AG04449 (cell line): ENCODE measurements around the gene PCED1B.
"Not testable (repeated sequence)": the region's sequence is repeated elsewhere in the genome, so short reads cannot be mapped to it uniquely, and the experiment has no call there.

Experiments used
- CTCF ChIA-PET: fragments of 350-600 bp; formaldehyde crosslinking; extraction: SDS; loops from one replicate; lab custom pipeline; 2021; ENCODE audit warnings: antibody characterized with exemption; lab: Yijun Ruan, JAX
- POLR2A ChIA-PET: fragments of 400-600, 350-600 bp; formaldehyde crosslinking; extraction: SDS; loops from one replicate; lab custom pipeline; 2020; ENCODE audit warnings: antibody characterized with exemption, inconsistent platforms; lab: Yijun Ruan, JAX
- DNase-seq: peaks from one replicate; pipeline ENCODE4 v3.0.0-alpha.2; 2010; ENCODE audit warnings: low read depth, low spot score
- H3K4me3 ChIP-seq: 2 replicates; pipeline ENCODE4 v1.5.1; 2011; ENCODE audit warnings: low read depth, mild to moderate bottlenecking, control low read depth, low read length
- CTCF ChIP-seq: IDR thresholded peaks from one replicate; pipeline ENCODE4 v1.5.1; 2011; ENCODE audit warnings: mild to moderate bottlenecking, moderate library complexity, low read length, control low read depth, inconsistent platforms; ENCODE audit not compliant: insufficient read depth; ENCODE audit errors: missing control alignments

PCED1B gene

GRCh38 chr12:47112679-47113078 lies 33.3 kb downstream of the PCED1B start:
- no peak for TF ChIP-seq CTCF
- no peak for DNase-seq
- no peak overlapping the region for H3K4me3 ChIP-seq
- POLR2A ChIA-PET, result no interaction called here
- CTCF ChIA-PET, result interaction anchor here (2.0 kb wide), 1 partner anchor 87 kb away, joined by 4 read pairs; no protein-coding TSS in a partner anchor

DNA sequence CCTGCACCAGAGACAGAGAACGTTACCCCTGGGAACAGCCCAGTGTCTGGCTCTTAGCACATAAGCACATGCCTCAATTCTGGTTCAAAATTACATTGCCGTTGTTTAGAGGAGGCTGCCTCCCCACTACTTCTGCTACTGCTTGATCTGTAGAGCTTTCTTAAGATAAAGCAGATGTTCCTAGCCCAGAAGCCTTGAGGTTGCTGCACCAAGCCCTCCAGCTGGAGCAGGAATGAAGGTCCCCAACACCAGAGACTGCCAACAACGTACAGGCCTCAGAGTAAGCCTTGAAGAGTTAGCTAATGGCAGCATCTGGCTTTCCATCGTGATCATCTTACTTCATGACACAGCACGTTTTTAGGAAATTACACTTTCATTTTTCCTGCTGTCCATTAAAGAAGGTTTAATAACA lies 35.1 kb downstream of the PCED1B start:
- no peak overlapping the region for H3K4me3 ChIP-seq
- no peak for DNase-seq
- ChIA-PET POLR2A (no interaction called here), CTCF (interaction anchor here (0.6 kb wide), 1 partner anchor 12 kb away, joined by 3 read pairs; no protein-coding TSS in a partner anchor)
- TF ChIP-seq CTCF, result no peak

DNA sequence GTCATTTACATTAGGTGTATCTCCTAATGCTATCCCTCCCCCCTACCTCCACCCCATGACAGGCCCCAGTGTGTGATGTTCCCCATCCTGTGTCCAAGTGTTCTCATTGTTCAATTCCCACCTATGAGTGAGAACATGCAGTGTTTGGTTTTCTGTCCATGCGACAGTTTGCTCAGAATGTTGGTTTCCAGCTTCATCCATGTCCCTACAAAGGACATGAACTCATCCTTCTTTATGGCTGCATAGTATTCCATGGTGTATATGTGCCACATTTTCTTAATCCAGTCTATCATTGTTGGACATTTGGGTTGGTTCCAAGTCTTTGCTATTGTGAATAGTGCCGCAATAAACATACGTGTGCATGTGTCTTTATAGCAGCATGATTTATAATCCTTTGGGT lies 37.9 kb downstream of the PCED1B start:
- CTCF ChIA-PET, DNase-seq, POLR2A ChIA-PET, H3K4me3 ChIP-seq: not testable (repeated sequence)

DNA sequence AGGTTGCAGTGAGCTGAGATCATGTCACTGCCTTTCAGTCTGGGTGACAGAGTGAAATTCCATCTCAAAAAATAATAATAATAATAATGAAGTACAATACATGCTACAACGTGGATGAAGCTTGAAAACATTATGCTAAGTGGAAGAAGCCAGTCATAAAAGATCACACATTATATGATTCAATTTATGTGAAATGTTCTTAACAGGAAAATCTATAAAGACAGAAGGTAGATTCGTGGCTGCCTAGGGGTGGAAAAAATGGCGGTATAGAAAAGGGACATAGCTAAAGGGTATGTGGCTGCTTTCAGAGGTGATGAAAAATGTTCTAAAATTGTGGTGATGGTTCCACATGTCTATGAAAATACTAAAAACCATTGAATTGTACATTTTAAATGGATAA lies 41.3 kb downstream of the PCED1B start:
- POLR2A ChIA-PET, result no interaction called here
- no peak overlapping the region for H3K4me3 ChIP-seq
- no peak for TF ChIP-seq CTCF
- no peak for DNase-seq
- CTCF ChIA-PET, result no interaction called here

DNA sequence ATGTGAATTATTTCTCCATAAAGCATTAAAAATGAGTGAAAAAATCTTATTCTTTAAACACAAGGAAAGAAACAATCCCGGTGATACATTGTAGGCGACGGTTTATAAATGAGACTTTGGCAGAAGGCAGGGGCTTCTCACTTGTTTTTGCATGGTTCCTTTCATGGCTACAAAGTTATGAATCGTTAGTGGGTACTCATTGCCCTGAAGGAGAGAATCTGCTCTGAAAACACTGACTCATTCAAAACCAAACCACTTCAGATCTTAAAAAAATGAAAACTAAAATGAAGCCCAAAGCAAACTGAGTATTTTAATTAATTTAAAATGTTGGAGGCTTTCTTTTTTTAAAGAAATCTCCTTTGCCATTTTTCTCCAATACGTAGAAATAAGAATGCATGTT lies 41.7 kb downstream of the PCED1B start:
- H3K4me3 ChIP-seq, result no peak overlapping the region
- POLR2A ChIA-PET, result no interaction called here
- DNase-seq, result no peak
- TF ChIP-seq CTCF, result no peak
- CTCF ChIA-PET, result no interaction called here

DNA sequence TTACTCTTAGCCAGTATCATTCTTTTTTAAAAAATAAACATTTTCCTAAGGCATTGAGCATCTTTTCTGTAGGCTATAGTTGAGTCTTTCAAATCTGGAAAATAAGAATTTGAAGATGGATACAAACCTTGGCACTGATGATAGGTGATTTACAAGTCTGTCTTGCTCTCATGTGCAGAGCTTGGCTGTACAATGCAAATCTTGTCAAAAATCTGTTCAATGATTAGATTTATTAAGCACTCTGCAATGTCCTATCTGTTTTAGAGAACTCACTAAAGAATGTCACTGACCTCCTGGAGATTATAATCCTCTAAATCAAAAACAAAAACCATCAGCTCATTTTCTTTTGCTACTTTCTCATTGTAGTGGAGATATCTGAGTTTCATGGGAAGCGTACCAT lies 43.2 kb downstream of the PCED1B start:
- TF ChIP-seq CTCF, result no peak
- POLR2A ChIA-PET, result no interaction called here

GRCh38 chr12:47123730-47124129 lies 44.3 kb downstream of the PCED1B start:
- TF ChIP-seq CTCF, result no peak
- no peak overlapping the region for H3K4me3 ChIP-seq
- CTCF ChIA-PET, result no interaction called here
- POLR2A ChIA-PET, result no interaction called here
- DNase-seq, result no peak

More for the DNA sequence above, 43.2 kb downstream of the PCED1B start:
- no peak overlapping the region for H3K4me3 ChIP-seq
- CTCF ChIA-PET, result interaction anchor here (0.7 kb wide), 1 partner anchor 11 kb away, joined by 3 read pairs; no protein-coding TSS in a partner anchor
- DNase-seq, result no peak
